ENCODE results near the gene EML4. TPM values are rescaled to one million over a fixed set of nuclear protein-coding genes. Genes with fewer than 3 reads are reported as not detected.
A peak's percentile ranks its signal among the peaks of the same experiment; 100 is the strongest.

The EML4 gene
- total and polyA plus RNA-seq, 11 donors, result 2.3 to 32.8 (median 5.6) TPM

GRCh38 chr2:42217307-42217706 is 48.2 kb downstream of the EML4 start:
- H3K4me3 ChIP-seq, result no peak overlapping the region
- no peak for ATAC-seq
- peak overlapping the region in 1 of 12 donors; percentile 40 for H3K27ac ChIP-seq
- intact Hi-C loops (cut with DNase I), result no loop called here
- DNase-seq, result no peak
- 93 to 95% (median 94%) methylated on average over 3 of the region's 3 CpGs for WGBS, 4 donors
- H3K4me1 ChIP-seq, result peaks cover 0 to 29% (median 7%) of the 10 kb centered on the region in 12 donors
- H3K36me3 ChIP-seq, result no peaks in the 10 kb centered on the region
- no peaks in the 10 kb centered on the region for H3K9me3 ChIP-seq
- no peak for TF ChIP-seq CTCF (IDR thresholded peaks at IDR 0.05)
- TF ChIP-seq POLR2A (IDR thresholded peaks at IDR 0.05), result no peak
- no peaks in the 10 kb centered on the region for H3K27me3 ChIP-seq

GRCh38 chr2:42217914-42218313 is 48.8 kb downstream of the EML4 start:
- no peaks in the 10 kb centered on the region for H3K27me3 ChIP-seq
- TF ChIP-seq CTCF (IDR thresholded peaks at IDR 0.05) (no peak), POLR2A (IDR thresholded peaks at IDR 0.05) (no peak)
- H3K9me3 ChIP-seq, result no peaks in the 10 kb centered on the region
- DNase-seq (no peak), ATAC-seq (no peak)
- no peaks in the 10 kb centered on the region for H3K36me3 ChIP-seq
- peaks cover 0 to 25% (median 7%) of the 10 kb centered on the region in 12 donors for H3K4me1 ChIP-seq
- no peak overlapping the region for H3K4me3 ChIP-seq
- no peak overlapping the region for H3K27ac ChIP-seq
- 77 to 87% (median 85%) methylated on average over 5 of the region's 5 CpGs for WGBS, 4 donors
- intact Hi-C loops (cut with DNase I), result no loop called here

- no peak for DNase-seq
- TF ChIP-seq POLR2A (IDR thresholded peaks at IDR 0.05) (no peak), CTCF (IDR thresholded peaks at IDR 0.05) (no peak)
- intact Hi-C loops (cut with DNase I), result no loop called here
- Histone ChIP-seq H3K4me1 (peaks cover 0 to 31% (median 11%) of the 10 kb centered on the region in 12 donors), H3K27me3 (no peaks in the 10 kb centered on the region), H3K4me3 (no peak overlapping the region), H3K9me3 (no peaks in the 10 kb centered on the region), H3K27ac (no peak overlapping the region), H3K36me3 (no peaks in the 10 kb centered on the region)
- ATAC-seq, result no peak
- WGBS, 4 donors, result 95 to 100% (median 98%) methylated on average over 3 of the region's 3 CpGs
Observed at GRCh38 chr2:42218712-42219111, 49.6 kb downstream of the EML4 start.

GRCh38 chr2:42219160-42219559 is 50.0 kb downstream of the EML4 start:
- Histone ChIP-seq H3K27ac (no peak overlapping the region), H3K36me3 (no peaks in the 10 kb centered on the region), H3K4me1 (peaks cover 0 to 35% (median 16%) of the 10 kb centered on the region in 12 donors), H3K9me3 (no peaks in the 10 kb centered on the region), H3K4me3 (no peak overlapping the region), H3K27me3 (no peaks in the 10 kb centered on the region)
- 89 to 96% (median 95%) methylated on average over 3 of the region's 3 CpGs for WGBS, 4 donors
- DNase-seq (no peak), ATAC-seq (no peak)
- TF ChIP-seq POLR2A (IDR thresholded peaks at IDR 0.05) (no peak), CTCF (IDR thresholded peaks at IDR 0.05) (no peak)
- intact Hi-C loops (cut with DNase I), result no loop called here

Data from heart left ventricle (tissue), 16 donors.